NK-92 (cell line): Measurements from ENCODE around the gene NLRP11.

Experiments used
- DNase-seq: peaks from one replicate; lab custom pipeline; 2025; ENCODE audit not compliant: unreplicated experiment; lab: John Stamatoyannopoulos, UW

Gene NLRP11

GRCh38 chr19:55831846-55832245 is at the start of gene NLRP11:
Gene NLRP11 (minus strand): TSS chr19:55831999. CDS start chr19:55818174, 13,825 bp downstream.
- DNase-seq, result no peak

DNA sequence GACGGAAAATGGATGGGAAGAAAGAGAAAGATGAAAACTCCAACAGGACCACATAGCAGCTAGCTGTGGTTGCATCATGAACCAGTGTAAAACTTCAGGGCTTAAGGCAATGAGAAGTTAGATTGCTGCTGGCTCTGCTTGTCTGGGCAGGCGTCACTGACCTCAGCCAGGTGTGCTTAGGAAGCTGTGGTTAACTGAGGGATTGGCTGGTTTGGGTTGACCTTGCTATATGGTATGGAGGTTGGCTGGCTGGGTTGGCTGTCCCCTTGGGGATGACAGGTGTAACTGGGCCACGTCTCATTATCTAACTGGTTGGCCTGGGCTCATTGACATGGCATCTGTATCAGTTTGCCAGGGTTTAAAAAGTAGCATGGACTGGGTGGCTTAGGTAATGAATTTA is 45.4 kb upstream of the NLRP11 start:
- DNase-seq, result no peak

DNA sequence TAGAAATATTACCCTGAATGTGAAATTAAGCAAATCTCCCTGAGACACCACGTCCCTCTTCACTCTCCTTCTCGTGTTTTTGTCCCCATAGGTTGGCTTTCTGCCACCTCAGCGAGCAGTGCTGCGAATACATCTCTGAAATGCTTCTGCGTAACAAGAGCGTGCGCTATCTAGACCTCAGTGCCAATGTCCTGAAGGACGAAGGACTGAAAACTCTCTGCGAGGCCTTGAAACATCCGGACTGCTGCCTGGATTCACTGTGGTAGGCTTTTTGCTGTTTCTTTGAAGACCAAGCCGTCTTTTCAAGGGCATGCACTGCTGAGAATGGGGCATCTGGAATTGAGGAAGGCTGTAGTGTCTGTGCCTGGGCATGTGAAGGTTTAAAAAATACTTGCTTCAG is 38.9 kb upstream of the NLRP11 start:
- DNase-seq, result no peak

- DNase-seq, result no peak
Observed at GRCh38 chr19:55867101-55867500, 35.3 kb upstream of the NLRP11 start.

DNA sequence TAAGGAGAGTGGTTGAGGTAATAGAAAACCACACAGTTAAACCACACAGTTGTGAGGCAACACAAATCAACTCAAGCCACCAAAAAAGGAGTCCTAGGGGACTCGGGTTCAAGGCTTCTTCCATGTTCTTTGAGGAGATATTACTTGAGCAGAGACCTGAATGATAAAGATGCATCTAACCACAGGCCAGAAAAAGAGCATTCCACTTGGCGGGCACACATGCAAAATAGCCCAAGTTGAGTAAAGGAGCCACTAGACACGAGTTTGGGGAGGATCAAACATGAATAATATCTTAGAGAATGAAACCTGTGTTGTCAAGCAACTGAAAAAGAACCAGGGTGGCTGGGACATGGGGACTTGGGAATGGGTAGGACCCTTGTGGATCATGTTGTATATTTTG is 34.7 kb upstream of the NLRP11 start:
- DNase-seq, result no peak

GRCh38 chr19:55858969-55859368 is 27.2 kb upstream of the NLRP11 start:
- DNase-seq, result no peak

DNA sequence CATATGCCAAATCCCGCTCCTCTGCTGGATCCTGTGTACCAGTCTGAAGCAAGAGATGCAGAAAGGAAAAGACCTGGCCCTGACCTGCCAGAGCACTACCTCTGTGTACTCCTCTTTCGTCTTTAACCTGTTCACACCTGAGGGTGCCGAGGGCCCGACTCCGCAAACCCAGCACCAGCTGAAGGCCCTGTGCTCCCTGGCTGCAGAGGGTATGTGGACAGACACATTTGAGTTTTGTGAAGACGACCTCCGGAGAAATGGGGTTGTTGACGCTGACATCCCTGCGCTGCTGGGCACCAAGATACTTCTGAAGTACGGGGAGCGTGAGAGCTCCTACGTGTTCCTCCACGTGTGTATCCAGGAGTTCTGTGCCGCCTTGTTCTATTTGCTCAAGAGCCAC is 26.6 kb upstream of the NLRP11 start:
- DNase-seq, result no peak

GRCh38 chr19:55857974-55858373 is 26.2 kb upstream of the NLRP11 start:
- no peak for DNase-seq

DNA sequence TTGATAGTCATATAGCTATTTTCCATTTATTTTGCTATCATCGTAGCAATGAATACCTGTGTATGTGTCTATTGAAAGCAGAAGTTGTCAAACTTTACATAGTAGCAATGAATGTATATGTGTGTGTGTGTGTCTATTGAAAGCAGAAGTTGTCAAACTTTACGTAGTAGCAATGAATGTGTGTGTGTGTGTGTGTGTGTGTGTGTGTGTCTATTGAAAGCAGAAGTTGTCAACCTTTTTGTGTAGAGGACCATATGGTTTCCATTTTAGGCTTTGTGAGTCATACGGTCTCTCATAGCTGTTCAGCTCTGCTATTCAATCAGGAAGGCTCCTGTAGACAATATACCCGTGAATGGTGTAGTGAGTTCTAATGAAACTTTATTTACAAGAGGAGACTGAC is 25.4 kb upstream of the NLRP11 start:
- DNase-seq, result no peak

DNA sequence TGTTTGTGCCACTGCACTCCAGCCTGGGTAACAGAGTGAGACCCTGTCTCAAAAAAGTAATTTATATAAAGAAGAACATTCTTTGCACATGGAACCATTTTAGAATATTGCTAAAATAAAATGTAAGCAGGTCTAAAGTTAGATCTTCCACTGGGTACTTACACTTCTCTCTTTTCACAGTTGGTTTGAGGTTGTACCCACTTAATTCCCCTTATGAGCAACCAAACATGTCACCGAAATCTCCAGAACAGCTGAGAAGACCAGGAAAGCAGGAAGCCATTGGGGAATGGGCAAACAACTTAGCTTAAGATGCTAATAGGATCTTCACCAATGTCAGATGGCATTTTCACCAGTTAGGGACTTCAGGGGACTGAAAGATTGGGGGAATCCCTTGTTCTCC is 23.4 kb upstream of the NLRP11 start:
- DNase-seq, result no peak

DNA sequence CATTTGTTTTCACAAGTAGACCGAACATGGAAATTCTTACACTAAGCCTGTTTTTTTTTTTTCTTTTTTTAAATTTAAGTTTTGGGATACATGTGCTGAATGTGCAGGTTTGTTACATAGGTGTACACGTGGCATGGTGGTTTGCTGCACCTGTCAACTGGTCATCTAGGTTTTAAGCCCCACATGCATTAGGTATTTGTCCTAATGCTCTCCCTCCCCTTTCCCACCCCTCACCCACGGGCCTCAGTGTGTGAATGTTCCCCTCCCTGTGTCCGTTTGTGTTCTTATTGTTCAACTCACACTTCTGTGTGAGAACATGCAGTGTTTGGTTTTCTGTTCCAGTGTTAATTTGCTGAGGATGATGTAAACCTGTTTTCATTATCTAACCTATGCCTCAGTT is 7.1 kb upstream of the NLRP11 start:
- no peak for DNase-seq

GRCh38 chr19:55838251-55838650 is 6.5 kb upstream of the NLRP11 start:
- DNase-seq, result no peak

DNA sequence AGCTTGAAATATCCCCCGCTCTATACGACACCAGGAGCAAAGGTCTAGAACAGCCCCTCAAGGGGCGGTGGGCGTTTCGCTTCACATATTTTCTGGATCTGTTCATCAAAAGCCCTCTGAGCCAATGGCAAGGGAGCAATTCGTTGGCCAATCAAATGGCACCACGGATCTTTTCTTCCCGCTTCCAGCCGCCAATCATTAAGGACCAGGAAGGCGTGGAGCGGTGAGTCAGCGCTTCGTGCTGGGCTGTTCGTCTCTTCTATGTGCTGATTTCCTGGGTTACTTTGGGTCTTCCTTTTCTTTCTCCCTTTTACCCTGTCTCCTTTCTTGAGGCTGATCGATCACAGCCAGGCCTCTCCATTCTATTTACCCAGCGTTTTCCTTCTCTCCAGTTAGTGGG is 4.5 kb upstream of the NLRP11 start, which contains the start of gene NLRP4:
Gene NLRP4, plus strand, starts transcription at position 201 of the 400 bp plus-strand sequence. CDS start 15,541 bp downstream, outside the sequence.
- no peak for DNase-seq

- no peak for DNase-seq
Observed at GRCh38 chr19:55832676-55833075, 877 bp upstream of the NLRP11 start.

DNA sequence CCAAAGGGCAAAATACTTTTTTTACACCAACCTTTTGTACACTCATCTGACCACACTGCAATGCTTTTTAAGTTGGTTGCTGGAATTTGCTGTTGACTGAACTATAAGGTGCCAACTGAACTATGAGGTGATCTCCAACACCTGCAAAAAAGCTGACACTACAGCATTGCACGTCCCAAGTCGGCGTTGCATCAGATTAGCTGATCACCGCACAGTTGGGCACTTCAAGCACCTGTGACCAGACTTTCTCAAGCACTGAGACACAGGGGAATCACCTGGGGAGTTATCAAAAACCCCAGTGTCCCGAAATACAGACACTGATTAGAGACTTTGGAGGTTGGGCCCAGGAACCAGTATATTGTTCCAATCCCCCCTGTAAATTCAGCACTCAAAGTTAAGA is 1.1 kb downstream of the NLRP11 start:
- no peak for DNase-seq

DNA sequence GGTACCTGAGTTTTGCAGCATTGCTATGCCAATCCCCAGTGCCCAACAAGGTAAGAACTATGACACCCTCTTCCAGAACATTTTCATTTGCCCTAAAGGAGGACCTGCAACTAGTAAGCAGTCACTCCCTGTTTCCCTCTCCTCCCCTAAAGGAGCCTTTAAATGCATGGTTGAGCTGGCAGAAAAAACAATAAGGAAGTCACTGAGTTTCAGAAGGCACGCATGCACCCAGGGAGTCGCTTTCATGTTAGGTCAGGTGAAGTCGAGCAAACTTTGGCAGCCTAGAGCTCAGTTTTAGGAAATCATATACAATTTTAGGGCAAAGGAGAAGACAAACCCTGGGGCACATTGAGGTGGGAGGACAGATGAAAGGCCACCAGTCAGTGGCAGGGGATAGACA is 11.8 kb downstream of the NLRP11 start:
- no peak for DNase-seq

- no peak for DNase-seq
Observed at GRCh38 chr19:55813906-55814305, 17.9 kb downstream of the NLRP11 start.

GRCh38 chr19:55812449-55812848 is 19.4 kb downstream of the NLRP11 start:
- no peak for DNase-seq

DNA sequence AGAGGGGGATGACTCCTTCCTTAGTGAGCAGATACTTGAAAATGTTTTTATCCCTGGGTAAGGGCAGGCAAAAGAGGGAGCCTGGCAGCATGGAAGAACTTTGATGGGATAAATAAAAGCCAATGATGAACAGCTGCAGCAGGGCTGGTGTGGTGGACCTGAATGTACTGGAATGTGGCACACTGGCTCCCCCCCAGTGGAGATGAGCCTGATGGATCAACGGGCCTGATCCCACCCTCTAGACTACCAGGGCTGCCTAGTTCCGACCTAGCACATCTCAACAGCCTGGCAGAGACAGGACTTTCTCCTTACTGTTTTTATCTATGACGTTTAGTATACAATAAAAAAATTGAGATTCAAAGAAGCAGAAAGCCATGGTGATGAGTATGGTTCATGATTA is 20.5 kb downstream of the NLRP11 start:
- no peak for DNase-seq

- no peak for DNase-seq
Observed at GRCh38 chr19:55809381-55810058, 22.3 kb downstream of the NLRP11 start.

DNA sequence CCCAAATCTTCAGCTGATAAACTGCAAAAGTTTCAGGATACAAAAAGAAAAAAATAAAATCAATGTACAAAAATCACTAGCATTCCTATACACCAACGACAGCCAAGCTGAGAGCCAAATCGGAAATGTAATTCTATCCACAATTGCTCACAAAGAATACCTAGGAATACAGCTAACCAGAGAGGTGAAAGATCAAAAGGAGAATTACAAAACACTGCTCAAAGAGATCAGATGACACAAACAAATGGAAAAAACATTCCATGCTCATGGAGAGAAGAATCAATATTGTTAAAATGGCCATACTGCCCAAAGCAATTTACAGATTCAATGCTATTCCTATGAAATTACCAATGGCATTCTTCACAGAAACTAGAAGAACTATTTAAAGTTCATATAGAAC is 29.5 kb downstream of the NLRP11 start:
- no peak for DNase-seq

DNA sequence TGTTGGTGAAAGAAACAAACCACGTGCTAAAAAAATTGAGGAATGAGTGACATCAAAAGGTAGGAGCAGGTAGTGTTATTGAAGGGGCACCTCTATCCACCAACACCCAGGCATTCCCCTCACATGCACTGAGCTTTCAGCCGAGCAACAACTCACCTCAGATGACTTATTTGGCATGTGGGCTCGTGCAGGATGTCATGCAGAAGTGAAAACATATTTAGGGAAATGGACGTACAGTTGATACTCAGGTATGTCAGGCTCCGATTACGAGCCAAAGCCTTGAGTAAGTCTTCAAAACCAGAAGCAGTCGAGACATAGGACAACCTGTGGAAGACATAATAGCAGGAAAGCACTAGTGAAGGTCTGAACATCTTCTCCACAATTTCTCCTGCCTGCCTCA is 30.4 kb downstream of the NLRP11 start:
- DNase-seq, result no peak

GRCh38 chr19:55795021-55795420 is 36.8 kb downstream of the NLRP11 start:
- no peak for DNase-seq
